Tibial nerve (tissue), 4 donors: ENCODE data around the gene LONP2. TPM values are rescaled to one million over a fixed set of nuclear protein-coding genes. Genes with fewer than 3 reads are reported as not detected.

Source experiments
- DNase-seq, 2 donors: peaks; one replicate each; pipeline ENCODE4 v3.0.0-alpha.2; 2019; ENCODE audit warnings: low spot score in 2 of 2
- H3K27ac ChIP-seq, 4 donors: fragments of 200-600 bp; sonication (generic) in 3 of 4; one replicate each; pipeline ENCODE4 v1.5.1; 2017 to 2019; ENCODE audit warnings: mild to moderate bottlenecking in 1 of 4
- H3K27me3 ChIP-seq, 2 donors: fragments of 200-600 bp; sonication (generic) in 1 of 2; one replicate each; pipeline versions ENCODE4 v1.5.1 to v1.6.0; 2017 to 2019
- H3K36me3 ChIP-seq, 3 donors: fragments of 200-600 bp; sonication (generic); one replicate each; pipeline ENCODE4 v1.5.1; 2018 to 2019
- H3K4me1 ChIP-seq, 4 donors: fragments of 200-600 bp; sonication (generic) in 3 of 4; one replicate each; pipeline ENCODE4 v1.5.1; 2017 to 2019
- H3K4me3 ChIP-seq, 4 donors: fragments of 200-600 bp; sonication (generic) in 3 of 4; one replicate each; pipeline ENCODE4 v1.5.1; 2017 to 2019; ENCODE audit warnings: mild to moderate bottlenecking in 1 of 4, moderate library complexity in 1 of 4
- H3K9me3 ChIP-seq, 4 donors: fragments of 200-600 bp; sonication (generic) in 3 of 4; one replicate each; pipeline ENCODE4 v1.5.1; 2017 to 2019
- CTCF ChIP-seq, 5 experiments: fragments of 200-600 bp in 3 of 5; fragments of 450-650 bp in 2 of 5; sonication (generic) in 3 of 5; IDR thresholded peaks; one replicate each; pipeline ENCODE4 v1.5.1; 2016 to 2019; ENCODE audit warnings: antibody characterized with exemption in 5 of 5, mild to moderate bottlenecking in 3 of 5, moderate library complexity in 2 of 5
- EP300 ChIP-seq, 2 donors: sonication (generic); formaldehyde crosslinking; IDR thresholded peaks; one replicate each; pipeline ENCODE4 v1.6.1; 2017; ENCODE audit warnings: antibody characterized with exemption in 2 of 2, mild to moderate bottlenecking in 1 of 2
- POLR2A ChIP-seq, 2 donors: fragments of 450-650 bp; IDR thresholded peaks; one replicate each; pipeline ENCODE4 v1.6.1; 2017; ENCODE audit warnings: antibody characterized with exemption in 2 of 2, mild to moderate bottlenecking in 2 of 2, moderate library complexity in 2 of 2
- WGBS, 2 donors: methylation state at CpG; one replicate each; pipeline ENCODE4 v1.1.5; 2018; 5-methylcytosine and 5-hydroxymethylcytosine counted together
- total RNA-seq, 4 donors: library from RNA; depleted of rRNA; stranded (reverse); fragments of >200 nt; gene quantifications; one replicate each; pipeline ENCODE4 v1.1.0, GENCODE V29; 2016

LONP2 gene
- total RNA-seq, 4 donors from 2014 or later = 36.2 to 50.3 (median 48.3) TPM

- no peaks in the 10 kb centered on the region for H3K27me3 ChIP-seq
- H3K27ac ChIP-seq = no peak overlapping the region
- 84 to 89% methylated on average over 3 of the region's 3 CpGs for WGBS, 2 donors
- DNase-seq = no peak
- no peaks in the 10 kb centered on the region for H3K9me3 ChIP-seq
- peaks cover 0 to 23% (median 0%) of the 10 kb centered on the region in 3 donors for H3K36me3 ChIP-seq
- H3K4me1 ChIP-seq = peaks cover 0 to 62% (median 17%) of the 10 kb centered on the region in 4 donors
- no peak overlapping the region for H3K4me3 ChIP-seq
- TF ChIP-seq EP300 (IDR thresholded peaks at IDR 0.05) = no peak
Measured at GRCh38 chr16:48361012-48361411, 116.9 kb downstream of the LONP2 start.

GRCh38 chr16:48361540-48362144 lies 117.5 kb downstream of the LONP2 start:
- Histone ChIP-seq H3K36me3 (peaks cover 0 to 23% (median 0%) of the 10 kb centered on the region in 3 donors), H3K27me3 (no peaks in the 10 kb centered on the region), H3K4me3 (no peak overlapping the region), H3K9me3 (no peaks in the 10 kb centered on the region), H3K4me1 (peaks cover 0 to 59% (median 20%) of the 10 kb centered on the region in 4 donors), H3K27ac (no peak overlapping the region)
- no peak for DNase-seq
- no peak for TF ChIP-seq CTCF (IDR thresholded peaks at IDR 0.05)
- no peak for TF ChIP-seq EP300 (IDR thresholded peaks at IDR 0.05)
- no peak for TF ChIP-seq POLR2A (IDR thresholded peaks at IDR 0.05)
- WGBS, 2 donors = 93% methylated on average over 12 of the region's 12 CpGs

GRCh38 chr16:48365025-48365600 lies 121.0 kb downstream of the LONP2 start:
- no peaks in the 10 kb centered on the region for H3K27me3 ChIP-seq
- peak overlapping the region; percentile 40 to 63 (median 52) for H3K4me3 ChIP-seq
- TF ChIP-seq CTCF (IDR thresholded peaks at IDR 0.05) (no peak), POLR2A (IDR thresholded peaks at IDR 0.05) (no peak), EP300 (IDR thresholded peaks at IDR 0.05) (no peak)
- 58 to 59% methylated on average over 15 of the region's 15 CpGs for WGBS, 2 donors
- H3K36me3 ChIP-seq = peaks cover 0 to 13% (median 0%) of the 10 kb centered on the region in 3 donors
- DNase-seq = no peak
- peak overlapping the region; percentile 83 to 92 (median 88) for H3K27ac ChIP-seq
- no peaks in the 10 kb centered on the region for H3K9me3 ChIP-seq
- peaks cover 0 to 65% (median 26%) of the 10 kb centered on the region in 4 donors for H3K4me1 ChIP-seq

GRCh38 chr16:48365601-48366164 lies 121.6 kb downstream of the LONP2 start:
- Histone ChIP-seq H3K4me1 (peaks cover 0 to 66% (median 28%) of the 10 kb centered on the region in 4 donors), H3K4me3 (peak overlapping the region; percentile 40 to 63 (median 52)), H3K27me3 (no peaks in the 10 kb centered on the region), H3K27ac (peak overlapping the region; percentile 83 to 92 (median 88)), H3K9me3 (no peaks in the 10 kb centered on the region), H3K36me3 (peaks cover 0 to 13% (median 0%) of the 10 kb centered on the region in 3 donors)
- TF ChIP-seq POLR2A (IDR thresholded peaks at IDR 0.05) = peak; percentile 81 to 95
- TF ChIP-seq EP300 (IDR thresholded peaks at IDR 0.05) = peak in 1 of 2 donors; percentile 91
- peak in 1 of 5 experiments; percentile 20 for TF ChIP-seq CTCF (IDR thresholded peaks at IDR 0.05)
- DNase-seq = peak; percentile 74 to 81
- WGBS, 2 donors = 0 to 2% methylated on average over 2 to 23 of the region's 33 CpGs

GRCh38 chr16:48366165-48367093 lies 122.3 kb downstream of the LONP2 start:
- Histone ChIP-seq H3K4me1 (peaks cover 0 to 68% (median 32%) of the 10 kb centered on the region in 4 donors), H3K4me3 (peak overlapping the region; percentile 40 to 63 (median 52)), H3K9me3 (no peaks in the 10 kb centered on the region), H3K27ac (peak overlapping the region; percentile 83 to 92 (median 88)), H3K27me3 (no peaks in the 10 kb centered on the region), H3K36me3 (peaks cover 0 to 9% (median 0%) of the 10 kb centered on the region in 3 donors)
- WGBS, 2 donors = 17 to 19% methylated on average over 21 of the region's 21 CpGs
- DNase-seq = peak in 1 of 2 donors; percentile 33
- TF ChIP-seq EP300 (IDR thresholded peaks at IDR 0.05) (peak in 1 of 2 donors; percentile 63), POLR2A (IDR thresholded peaks at IDR 0.05) (no peak)
